ENCODE data around the gene MARCHF10. TPM values are rescaled to one million over a fixed set of nuclear protein-coding genes. Genes with fewer than 3 reads are reported as not detected.
A peak's percentile ranks its signal among the peaks of the same experiment; 100 is the strongest.

The MARCHF10 gene
- total RNA-seq, 2 experiments from 2014 or later, result not detected

DNA sequence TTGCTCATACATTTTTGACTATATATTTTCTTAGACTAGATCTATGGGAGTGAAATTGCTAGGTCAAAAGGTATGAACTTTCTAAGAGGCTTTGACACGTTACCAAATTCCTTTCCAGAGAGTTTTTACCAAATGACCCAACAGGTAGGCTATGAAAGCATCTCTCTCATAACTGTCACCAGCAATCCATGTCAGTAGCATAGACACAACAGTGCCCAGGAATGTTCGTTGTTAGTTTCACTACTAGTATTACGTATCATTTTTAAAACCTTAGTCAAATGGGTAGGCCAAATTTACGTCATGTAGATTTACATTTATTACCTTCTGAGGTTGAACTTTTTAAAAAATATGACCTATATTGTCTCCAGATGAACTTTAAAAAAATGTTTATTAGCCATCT lies 66.8 kb downstream of the MARCHF10 start:
- CTCF ChIA-PET, result no interaction called here
- ATAC-seq, result peak; percentile 33
- no peak for DNase-seq

GRCh38 chr17:62739645-62740388 lies 68.3 kb downstream of the MARCHF10 start:
- ATAC-seq (no peak), DNase-seq (no peak)
- CTCF ChIA-PET, result no interaction called here
- H3K4me3 Mint-ChIP-seq, result no peak overlapping the region
- peaks cover 7% of the 10 kb centered on the region for H3K4me1 Mint-ChIP-seq
- no peaks in the 10 kb centered on the region for H3K36me3 Mint-ChIP-seq
- H3K9me3 Mint-ChIP-seq (ENCODE audit: low read depth), result no peaks in the 10 kb centered on the region
- no peak overlapping the region for H3K27ac Mint-ChIP-seq
- peaks cover 39% of the 10 kb centered on the region for H3K27me3 Mint-ChIP-seq

More for the DNA sequence above, 66.8 kb downstream of the MARCHF10 start:
- H3K27me3 Mint-ChIP-seq, result peaks cover 32% of the 10 kb centered on the region
- peaks cover 7% of the 10 kb centered on the region for H3K4me1 Mint-ChIP-seq
- H3K27ac Mint-ChIP-seq, result no peak overlapping the region
- H3K9me3 Mint-ChIP-seq (ENCODE audit: low read depth), result no peaks in the 10 kb centered on the region
- no peaks in the 10 kb centered on the region for H3K36me3 Mint-ChIP-seq
- H3K4me3 Mint-ChIP-seq, result no peak overlapping the region

DNA sequence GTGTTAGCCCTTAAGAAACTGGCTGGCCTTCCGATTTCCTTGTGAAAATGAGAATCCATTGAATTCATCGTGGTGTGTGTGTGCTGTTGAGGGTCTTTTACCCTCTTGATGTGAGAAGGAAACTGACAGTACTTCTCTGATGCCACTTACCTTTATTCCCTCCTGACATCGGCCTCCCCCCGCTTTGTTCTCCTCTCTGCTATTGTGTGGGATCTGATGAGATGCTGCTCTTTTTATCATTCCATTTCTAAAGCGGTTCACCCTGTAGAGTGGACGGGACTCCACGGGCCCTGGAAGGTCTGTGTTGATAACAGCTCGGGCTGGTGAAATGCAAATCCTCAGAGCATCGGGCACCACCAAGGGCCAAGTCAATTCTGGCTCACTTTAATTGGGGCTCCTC lies 69.8 kb downstream of the MARCHF10 start:
- no peaks in the 10 kb centered on the region for H3K36me3 Mint-ChIP-seq
- CTCF ChIA-PET, result no interaction called here
- peaks cover 7% of the 10 kb centered on the region for H3K4me1 Mint-ChIP-seq
- H3K4me3 Mint-ChIP-seq, result no peak overlapping the region
- no peak overlapping the region for H3K27ac Mint-ChIP-seq
- ATAC-seq (no peak), DNase-seq (no peak)
- H3K9me3 Mint-ChIP-seq (ENCODE audit: low read depth), result no peaks in the 10 kb centered on the region
- H3K27me3 Mint-ChIP-seq, result peaks cover 38% of the 10 kb centered on the region

DNA sequence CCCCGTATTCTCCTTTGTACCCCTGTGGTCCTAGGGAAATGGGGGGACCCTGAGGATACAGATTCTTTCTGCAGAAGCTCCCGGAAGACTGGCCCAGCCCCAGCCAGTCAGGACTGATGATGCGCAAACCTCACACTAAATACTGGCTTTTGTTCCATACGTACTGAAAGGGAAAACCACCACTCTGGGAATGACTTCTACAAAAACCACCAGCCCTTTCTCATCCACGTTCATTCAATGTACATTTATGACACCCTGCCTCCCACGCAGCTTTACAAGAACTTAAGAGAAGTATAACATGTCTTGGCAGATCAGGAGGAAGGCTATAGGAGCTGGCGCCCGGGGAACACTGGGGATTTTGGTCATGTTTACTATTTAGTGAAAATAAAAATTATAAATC lies 70.6 kb downstream of the MARCHF10 start:
- H3K4me1 Mint-ChIP-seq, result peaks cover 7% of the 10 kb centered on the region
- H3K36me3 Mint-ChIP-seq, result no peaks in the 10 kb centered on the region
- CTCF ChIA-PET, result no interaction called here
- H3K27ac Mint-ChIP-seq, result no peak overlapping the region
- H3K4me3 Mint-ChIP-seq, result no peak overlapping the region
- DNase-seq (no peak), ATAC-seq (no peak)
- peaks cover 35% of the 10 kb centered on the region for H3K27me3 Mint-ChIP-seq
- H3K9me3 Mint-ChIP-seq (ENCODE audit: low read depth), result no peaks in the 10 kb centered on the region

GRCh38 chr17:62735044-62735651 lies 73.0 kb downstream of the MARCHF10 start:
- ATAC-seq (no peak), DNase-seq (no peak)
- Mint-ChIP-seq H3K4me1 (peaks cover 3% of the 10 kb centered on the region), H3K36me3 (no peaks in the 10 kb centered on the region), H3K9me3 (ENCODE audit: low read depth) (no peaks in the 10 kb centered on the region), H3K27me3 (peaks cover 42% of the 10 kb centered on the region), H3K27ac (no peak overlapping the region), H3K4me3 (no peak overlapping the region)
- CTCF ChIA-PET, result no interaction called here

DNA sequence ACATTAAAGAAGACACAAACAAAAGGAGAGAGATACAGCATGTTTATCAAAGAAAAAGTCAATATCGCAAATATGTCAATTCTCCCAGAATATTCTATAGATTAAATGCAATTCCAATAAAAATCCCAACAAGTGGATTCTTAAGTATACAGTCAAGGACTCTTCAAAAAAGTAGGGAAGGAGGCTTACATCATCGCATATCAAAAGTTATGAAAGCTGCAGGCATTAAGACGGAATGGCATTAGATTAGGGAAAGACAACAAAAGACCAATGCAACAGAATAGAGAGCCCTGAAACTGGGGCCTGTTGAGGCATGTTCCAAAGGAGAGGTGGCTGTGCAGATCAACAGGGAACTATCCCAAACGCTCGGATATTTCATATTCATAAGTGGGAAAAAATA lies 76.0 kb downstream of the MARCHF10 start:
- ATAC-seq (no peak), DNase-seq (no peak)
- no peak overlapping the region for H3K27ac Mint-ChIP-seq
- H3K9me3 Mint-ChIP-seq (ENCODE audit: low read depth), result peaks cover 2% of the 10 kb centered on the region
- no peaks in the 10 kb centered on the region for H3K36me3 Mint-ChIP-seq
- H3K4me3 Mint-ChIP-seq, result no peak overlapping the region
- H3K4me1 Mint-ChIP-seq, result no peaks in the 10 kb centered on the region
- CTCF ChIA-PET, result no interaction called here
- H3K27me3 Mint-ChIP-seq, result peaks cover 55% of the 10 kb centered on the region

DNA sequence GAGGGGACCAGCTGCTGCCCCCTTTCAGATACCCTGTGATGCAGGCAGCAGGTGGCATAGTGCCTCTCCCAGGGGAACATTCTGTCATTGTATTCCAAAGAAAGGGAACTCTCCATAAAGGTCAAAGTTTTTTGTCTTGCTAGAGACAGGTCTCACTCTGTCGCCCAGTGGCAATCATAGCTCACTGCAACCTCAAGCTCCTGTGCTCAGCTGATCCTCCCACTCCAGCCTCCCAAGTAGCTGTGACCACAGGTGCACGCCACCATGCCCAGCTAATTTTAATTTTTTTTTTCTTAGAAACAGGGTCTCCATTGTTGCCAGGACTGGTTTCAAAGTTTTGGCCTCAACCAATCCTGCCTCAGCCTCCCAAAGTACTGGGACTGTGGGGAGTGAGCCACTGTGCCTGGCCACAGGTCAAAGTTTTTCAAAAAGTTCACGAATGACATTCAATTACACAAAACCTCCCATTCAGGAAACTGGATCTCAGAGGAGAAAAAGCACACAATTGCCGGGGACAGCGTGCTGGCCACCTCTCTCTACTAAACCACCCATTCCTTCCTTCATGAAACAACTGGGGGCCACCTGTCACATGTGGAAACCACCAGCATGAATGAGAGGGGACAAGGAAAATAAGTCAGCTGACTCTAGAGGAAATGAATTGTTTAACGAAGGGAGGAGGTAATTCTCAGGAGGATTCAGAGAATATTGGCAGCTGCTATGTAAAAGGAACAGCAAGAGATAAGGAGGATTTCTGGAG lies 80.0 kb downstream of the MARCHF10 start:
- no peak overlapping the region for H3K4me3 Mint-ChIP-seq
- ATAC-seq (no peak), DNase-seq (no peak)
- peaks cover 61% of the 10 kb centered on the region for H3K27me3 Mint-ChIP-seq
- H3K27ac Mint-ChIP-seq, result no peak overlapping the region
- peaks cover 2% of the 10 kb centered on the region for H3K9me3 Mint-ChIP-seq (ENCODE audit: low read depth)
- peaks cover 2% of the 10 kb centered on the region for H3K36me3 Mint-ChIP-seq
- peaks cover 17% of the 10 kb centered on the region for H3K4me1 Mint-ChIP-seq
- CTCF ChIA-PET, result no interaction called here

DNA sequence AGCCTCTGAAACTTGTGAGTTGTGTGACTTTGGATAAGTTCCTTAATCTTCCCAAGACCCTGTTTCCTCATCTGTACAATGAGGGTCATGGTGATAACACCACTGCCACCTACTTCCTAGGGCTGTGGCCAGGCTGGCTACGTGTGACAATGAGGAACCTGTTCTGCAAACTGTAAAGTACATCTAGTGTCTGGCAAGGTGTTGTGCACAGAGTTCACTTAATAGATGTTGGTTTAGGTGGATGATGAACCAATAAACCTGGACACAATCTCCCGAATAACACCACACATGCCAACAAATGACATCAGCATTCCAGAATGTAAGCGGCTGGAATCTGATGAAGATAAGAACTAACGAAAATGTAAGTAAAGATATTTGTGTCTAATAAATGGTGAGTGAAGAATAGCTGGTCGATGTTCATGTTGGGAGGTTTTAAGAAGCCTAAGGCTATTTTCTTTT lies 82.3 kb downstream of the MARCHF10 start:
- DNase-seq (no peak), ATAC-seq (no peak)
- H3K36me3 Mint-ChIP-seq, result peaks cover 2% of the 10 kb centered on the region
- no peak overlapping the region for H3K27ac Mint-ChIP-seq
- peaks cover 17% of the 10 kb centered on the region for H3K4me1 Mint-ChIP-seq
- CTCF ChIA-PET, result interaction anchor here (2.0 kb wide), 1 partner anchor 680 kb away, joined by 9 read pairs; no protein-coding TSS in a partner anchor
- H3K27me3 Mint-ChIP-seq, result peaks cover 68% of the 10 kb centered on the region
- no peak overlapping the region for H3K4me3 Mint-ChIP-seq
- H3K9me3 Mint-ChIP-seq (ENCODE audit: low read depth), result peaks cover 2% of the 10 kb centered on the region

- ATAC-seq, result peak; percentile 98
- peak overlapping the region; percentile 37 for H3K27ac Mint-ChIP-seq
- H3K36me3 Mint-ChIP-seq, result peaks cover 2% of the 10 kb centered on the region
- peaks cover 2% of the 10 kb centered on the region for H3K9me3 Mint-ChIP-seq (ENCODE audit: low read depth)
- CTCF ChIA-PET, result interaction anchor here (0.8 to 2.0 kb wide), 5 partner anchors 14 to 682 kb away, joined by 3 to 9 read pairs (median 3); no protein-coding TSS in a partner anchor
- H3K4me3 Mint-ChIP-seq, result peak overlapping the region; percentile 51
- peaks cover 17% of the 10 kb centered on the region for H3K4me1 Mint-ChIP-seq
- peaks cover 75% of the 10 kb centered on the region for H3K27me3 Mint-ChIP-seq
- peak; percentile 83 for DNase-seq
These were observed 83.5 kb downstream of the MARCHF10 start for GRCh38 chr17:62724398-62725146.

GRCh38 chr17:62723842-62724241 lies 84.3 kb downstream of the MARCHF10 start:
- DNase-seq, result no peak
- H3K4me3 Mint-ChIP-seq, result no peak overlapping the region

DNA sequence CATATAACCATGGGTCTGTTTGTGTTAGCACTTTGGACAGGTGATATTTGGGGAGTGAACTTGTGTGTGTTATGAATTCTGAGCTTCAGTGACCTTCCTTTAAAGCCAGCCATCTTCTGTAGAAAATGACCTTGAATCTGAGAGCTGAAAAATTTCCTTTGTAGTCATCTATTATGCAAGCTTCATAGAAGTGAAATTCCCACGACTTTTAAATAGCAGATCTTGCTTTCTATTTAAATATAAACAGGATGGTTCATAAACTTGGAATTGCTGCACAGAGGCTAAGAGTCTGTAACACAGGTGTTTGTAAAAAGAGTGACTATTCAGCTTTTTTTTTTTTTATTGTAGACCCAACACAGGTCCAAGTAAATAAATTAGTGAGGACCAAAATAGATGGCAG lies 85.5 kb downstream of the MARCHF10 start:
- CTCF ChIA-PET, result interaction anchor here (0.7 to 1.0 kb wide), 2 partner anchors 484 to 590 kb away, joined by 3 to 4 read pairs; no protein-coding TSS in a partner anchor
- peaks cover 20% of the 10 kb centered on the region for H3K4me1 Mint-ChIP-seq
- peaks cover 82% of the 10 kb centered on the region for H3K27me3 Mint-ChIP-seq
- H3K9me3 Mint-ChIP-seq (ENCODE audit: low read depth), result peaks cover 1% of the 10 kb centered on the region
- no peak for DNase-seq
- H3K4me3 Mint-ChIP-seq, result no peak overlapping the region
- no peak for ATAC-seq
- peaks cover 4% of the 10 kb centered on the region for H3K36me3 Mint-ChIP-seq
- H3K27ac Mint-ChIP-seq, result no peak overlapping the region

More at GRCh38 chr17:62723842-62724241, 84.3 kb downstream of the MARCHF10 start:
- Mint-ChIP-seq H3K27me3 (peaks cover 81% of the 10 kb centered on the region), H3K4me1 (peaks cover 17% of the 10 kb centered on the region), H3K27ac (no peak overlapping the region), H3K36me3 (peaks cover 3% of the 10 kb centered on the region), H3K9me3 (ENCODE audit: low read depth) (peaks cover 2% of the 10 kb centered on the region)
- CTCF ChIA-PET, result interaction anchor here (0.8 to 2.0 kb wide), 2 partner anchors 20 to 682 kb away, joined by 3 to 9 read pairs; no protein-coding TSS in a partner anchor
- no peak for ATAC-seq

DNA sequence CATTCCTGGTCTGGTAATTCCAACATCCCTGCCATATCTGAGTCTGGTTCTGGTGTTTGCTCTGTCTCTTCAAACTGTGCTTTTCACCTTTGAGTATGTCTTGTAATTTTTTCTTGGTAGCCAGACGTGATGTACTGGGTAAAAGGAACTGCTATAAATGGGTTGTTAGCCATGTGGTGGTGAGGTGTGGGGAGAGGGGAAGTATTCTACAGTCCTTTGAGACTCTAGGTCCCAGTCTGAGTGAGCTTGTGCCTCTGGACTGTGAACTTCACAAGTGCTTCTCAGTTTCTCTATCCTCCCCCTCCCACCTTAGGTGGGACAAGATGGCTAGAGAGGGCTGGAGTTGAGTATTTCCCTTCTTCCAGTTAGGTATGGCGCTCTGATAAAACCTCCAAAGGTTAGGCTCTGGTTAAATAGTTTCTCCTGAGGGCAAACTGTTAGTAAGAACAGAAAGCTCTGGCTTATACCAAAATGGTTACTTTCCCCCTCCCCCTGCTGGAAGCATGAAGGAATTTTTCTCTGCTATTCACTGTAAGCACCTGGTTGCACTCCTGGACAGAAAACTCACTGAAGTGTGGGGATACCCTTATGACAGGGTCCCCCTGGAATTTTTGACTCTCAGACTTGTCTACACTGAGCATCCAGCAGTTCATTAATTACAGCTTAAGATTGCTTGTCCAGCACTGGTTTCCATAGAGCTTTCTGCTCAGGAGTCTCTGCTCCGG lies 87.8 kb downstream of the MARCHF10 start:
- H3K36me3 Mint-ChIP-seq, result peaks cover 2% of the 10 kb centered on the region
- DNase-seq, result no peak
- H3K4me3 Mint-ChIP-seq, result no peak overlapping the region
- CTCF ChIA-PET, result interaction anchor here (1.0 kb wide), 1 partner anchor 248 kb away, joined by 3 read pairs; no protein-coding TSS in a partner anchor
- H3K4me1 Mint-ChIP-seq, result peaks cover 17% of the 10 kb centered on the region
- H3K9me3 Mint-ChIP-seq (ENCODE audit: low read depth), result no peaks in the 10 kb centered on the region
- ATAC-seq, result no peak
- H3K27ac Mint-ChIP-seq, result no peak overlapping the region
- peaks cover 66% of the 10 kb centered on the region for H3K27me3 Mint-ChIP-seq

Data from activated CD8-positive, alpha-beta memory T cell treated with anti-CD3 and anti-CD28 coated beads, Interleukin-2, amount 10 ng/mL, durations not matched to agents 7 days and 5 days (primary cell).